ENCODE data around the gene CTXND1.
"Not testable (repeated sequence)": the region's sequence is repeated elsewhere in the genome, so short reads cannot be mapped to it uniquely, and the experiment has no call there.

Gene CTXND1

DNA sequence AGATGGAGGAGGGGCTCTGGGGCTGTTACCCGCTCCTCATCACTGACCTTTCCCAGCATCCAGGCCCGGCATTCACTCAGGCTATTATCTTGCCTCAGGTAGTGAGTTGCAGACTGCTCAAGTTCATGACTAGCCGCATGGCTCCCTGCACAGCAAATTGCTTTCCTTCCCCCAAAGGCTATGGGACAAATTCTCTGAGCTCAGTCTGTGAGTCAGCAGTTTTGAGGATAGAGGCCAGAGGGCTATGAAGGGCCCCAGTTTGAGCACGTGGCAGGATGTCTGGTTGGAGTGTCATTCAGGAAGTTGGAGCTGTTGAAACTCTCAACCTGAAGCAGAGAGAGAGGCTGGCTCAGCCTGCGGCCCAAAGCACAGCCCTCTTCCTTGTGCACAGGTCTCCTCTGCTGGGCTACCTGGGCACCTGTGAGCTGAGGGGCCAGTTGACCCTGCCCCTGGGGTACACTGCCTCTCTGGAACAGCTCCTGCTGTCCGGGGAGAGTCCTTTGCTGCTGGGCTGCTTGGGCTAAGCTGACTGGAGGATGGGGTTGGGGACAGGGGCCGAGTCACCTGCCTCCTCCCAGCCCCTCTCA is 91.3 kb downstream of the CTXND1 start:
- DNase-seq (ENCODE audit: low read depth, low spot score) = no peak

DNA sequence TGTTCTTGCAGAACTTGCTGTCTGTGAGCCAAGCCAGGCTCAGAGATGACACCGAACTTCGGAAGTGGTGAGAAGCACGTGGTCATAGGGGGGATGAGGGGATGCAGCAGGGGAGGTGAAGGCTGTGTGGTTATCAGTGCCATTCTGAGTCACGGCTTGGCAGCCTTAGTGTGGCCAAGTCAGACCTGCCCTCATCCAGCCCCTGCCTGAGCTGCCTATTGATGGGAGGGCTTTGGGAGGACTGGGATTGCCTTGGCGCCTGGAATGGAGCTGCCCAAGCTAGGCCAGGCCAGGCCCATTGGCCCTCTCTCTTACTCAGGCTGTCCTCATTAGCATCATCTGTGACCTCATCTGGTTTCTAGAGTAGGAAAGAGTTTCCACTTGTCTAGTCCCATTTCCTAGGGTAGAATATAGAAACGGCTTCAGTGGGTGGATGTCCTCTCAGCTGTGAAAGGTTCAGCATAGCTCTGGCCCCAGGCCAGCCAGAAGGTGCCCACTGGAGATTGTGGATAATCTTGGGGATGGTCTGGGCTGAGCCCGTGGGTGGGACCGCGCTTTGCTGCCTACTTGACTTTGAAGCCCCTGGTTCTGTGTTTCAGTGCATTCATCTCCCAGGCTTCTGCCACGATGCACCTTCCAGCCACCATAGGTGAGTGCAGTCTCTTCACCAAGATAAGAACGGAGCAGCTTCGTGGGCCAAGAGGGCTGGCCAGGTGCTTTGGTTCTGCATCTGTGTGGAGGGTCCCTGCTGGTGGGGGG is 92.0 kb downstream of the CTXND1 start:
- no peak for DNase-seq (ENCODE audit: low read depth, low spot score)

DNA sequence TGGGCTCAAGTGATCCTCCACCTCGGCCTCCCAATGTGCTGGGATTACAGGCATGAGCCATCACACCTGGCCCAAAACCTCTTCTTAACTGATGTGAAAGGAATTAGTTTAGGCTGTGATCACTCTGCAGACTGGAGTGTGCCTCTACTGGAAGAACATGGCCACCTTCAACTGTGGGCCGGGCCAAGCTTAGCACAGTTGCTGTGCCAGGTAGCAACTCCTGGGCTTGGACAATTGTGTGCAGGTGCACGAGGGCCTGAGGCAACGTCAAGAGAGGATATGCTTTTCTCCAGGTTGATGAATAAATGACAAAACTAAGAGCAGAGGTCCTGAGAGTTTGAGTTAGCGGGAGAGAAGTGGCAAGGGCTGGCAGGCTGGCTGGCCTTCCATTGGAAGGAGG is 92.7 kb downstream of the CTXND1 start:
- DNase-seq (ENCODE audit: low read depth, low spot score) = no peak

DNA sequence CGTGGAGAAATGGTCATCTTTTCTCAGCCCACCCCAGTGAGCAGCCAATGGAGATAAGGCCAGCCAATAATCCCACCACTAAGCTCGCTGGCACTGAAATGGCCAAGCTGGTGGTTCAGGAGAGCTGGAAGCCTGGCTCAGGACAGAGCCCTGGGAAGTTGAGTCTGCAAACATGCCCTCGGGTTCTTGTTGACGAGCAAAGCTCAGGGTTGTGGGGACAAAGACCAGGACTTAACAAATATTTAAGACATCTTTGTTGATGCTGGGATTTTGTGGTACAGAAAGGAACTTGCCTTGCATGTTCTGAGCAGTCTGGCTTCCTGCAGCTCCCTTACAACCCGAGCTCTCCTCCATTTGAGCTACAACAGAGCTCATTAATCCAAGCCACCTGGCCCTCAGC is 94.8 kb downstream of the CTXND1 start:
- DNase-seq (ENCODE audit: low read depth, low spot score) = no peak

DNA sequence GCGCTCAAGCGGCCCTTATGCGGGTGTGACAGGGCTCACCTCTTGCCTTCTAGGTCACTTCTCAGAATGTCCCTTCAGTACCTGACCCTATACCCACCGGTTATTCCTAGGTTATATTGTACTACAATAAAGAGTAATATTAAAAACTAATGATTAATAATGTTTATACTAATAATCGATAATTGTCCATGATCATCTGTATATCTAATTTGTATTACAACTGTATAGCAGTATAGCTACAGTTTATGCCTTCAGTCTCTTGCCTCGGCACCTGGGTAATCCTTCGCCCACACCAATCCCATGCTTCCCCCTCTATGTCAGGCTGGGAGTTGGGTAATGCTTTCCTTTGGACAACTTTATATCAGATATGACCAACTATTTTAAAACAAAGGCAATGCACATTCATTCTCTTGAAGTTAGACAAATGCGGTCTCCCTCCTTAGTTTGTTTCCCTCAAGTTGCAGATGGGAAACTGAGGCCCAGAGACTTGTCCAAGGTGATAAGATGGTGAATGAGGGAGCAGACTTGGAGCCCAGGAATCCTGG is 95.8 kb downstream of the CTXND1 start:
- DNase-seq (ENCODE audit: low read depth, low spot score) = no peak

DNA sequence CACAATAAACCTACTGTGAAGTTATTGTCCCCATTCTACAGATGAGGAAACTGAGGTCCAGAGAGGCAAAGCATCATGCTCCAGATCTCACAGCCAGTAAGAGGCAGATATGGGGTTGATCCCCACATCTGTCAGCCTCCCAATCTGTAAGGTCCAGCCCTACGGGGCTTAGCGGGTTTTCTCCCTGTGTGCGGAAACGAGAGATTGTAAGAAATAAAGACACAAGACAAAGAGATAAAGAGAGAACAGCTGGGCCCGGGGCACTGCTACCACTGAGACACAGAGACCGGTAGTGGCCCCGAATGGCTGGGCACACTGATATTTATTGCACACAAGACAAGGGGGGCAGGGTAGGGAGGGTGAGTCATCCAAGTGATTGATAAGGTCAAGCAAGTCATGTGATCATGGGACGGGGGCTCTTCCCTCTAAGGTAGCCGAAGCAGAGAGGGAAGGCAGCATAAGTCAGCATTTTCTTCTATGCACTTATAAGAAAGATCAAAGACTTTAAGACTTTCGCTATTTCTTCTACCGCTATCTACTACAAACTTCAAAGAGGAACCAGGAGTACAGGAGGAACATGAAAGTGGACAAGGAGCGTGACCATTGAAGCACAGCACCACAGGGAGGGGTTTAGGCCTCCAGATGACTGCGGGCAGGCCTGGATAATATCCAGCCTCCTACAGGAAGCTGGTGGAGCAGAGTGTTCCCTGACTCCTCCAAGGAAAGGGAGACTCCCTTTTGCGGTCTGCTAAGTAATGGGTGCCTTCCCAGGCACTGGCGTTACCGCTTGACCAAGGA is 96.4 kb downstream of the CTXND1 start:
- not testable (repeated sequence) for DNase-seq (ENCODE audit: low read depth, low spot score)

DNA sequence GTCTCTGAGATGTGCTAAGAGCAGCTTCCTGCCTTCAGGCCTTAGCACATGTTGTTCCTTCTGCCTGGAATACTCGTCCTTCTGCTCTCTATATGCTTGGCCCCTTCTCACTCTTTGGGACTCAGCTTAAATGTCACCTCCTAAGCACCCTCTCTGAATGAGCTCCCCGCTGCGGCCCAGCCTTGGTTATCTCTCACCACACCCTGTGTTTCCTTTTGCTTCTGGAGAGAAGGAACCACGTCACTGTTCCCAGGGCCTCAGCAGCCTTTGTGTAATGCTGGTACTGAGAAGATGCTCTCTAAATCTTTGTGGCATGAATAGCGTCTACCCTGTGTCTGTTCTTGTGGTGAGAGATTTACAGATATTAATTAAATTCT is 97.0 kb downstream of the CTXND1 start:
- no peak for DNase-seq (ENCODE audit: low read depth, low spot score)

DNA sequence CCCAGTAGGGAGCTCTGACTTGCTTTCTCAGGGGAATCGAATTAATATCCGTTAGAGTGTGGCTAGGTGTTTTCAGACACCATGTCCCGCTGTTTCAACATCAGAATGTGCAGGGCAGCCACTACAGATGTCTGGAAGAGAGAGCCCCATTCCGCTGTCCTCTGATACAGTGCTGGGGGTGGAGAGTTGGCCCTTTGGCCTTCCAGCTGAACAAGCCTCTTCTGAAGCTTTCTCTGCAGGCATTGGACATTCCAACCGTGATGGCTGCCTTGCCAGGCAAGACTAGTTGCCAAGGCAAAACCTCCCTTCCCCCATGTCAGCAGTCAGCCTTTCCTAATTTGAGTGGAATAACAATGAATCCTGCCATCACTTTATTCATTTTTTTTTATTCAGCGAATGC is 97.7 kb downstream of the CTXND1 start:
- no peak for DNase-seq (ENCODE audit: low read depth, low spot score)

DNA sequence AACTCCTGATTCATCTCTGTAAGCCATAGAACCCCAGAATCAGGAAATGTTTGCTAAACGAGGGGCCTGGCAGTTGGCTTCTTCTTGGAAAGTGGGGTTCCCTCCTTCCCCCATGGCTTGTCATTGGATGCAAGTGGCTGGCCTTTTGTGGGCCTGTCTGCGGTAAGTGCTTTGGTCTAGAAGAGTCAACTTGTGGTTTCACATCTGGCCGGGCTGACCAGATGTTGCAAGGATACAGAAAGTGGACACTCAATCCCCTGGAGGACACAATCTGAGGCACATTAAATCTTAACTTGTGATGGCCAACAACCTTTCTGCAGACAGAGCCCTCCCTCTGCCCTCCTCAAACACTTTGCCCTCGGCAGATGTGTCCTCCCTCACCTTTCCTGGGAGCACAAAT is 98.1 kb downstream of the CTXND1 start:
- DNase-seq (ENCODE audit: low read depth, low spot score) = no peak

DNA sequence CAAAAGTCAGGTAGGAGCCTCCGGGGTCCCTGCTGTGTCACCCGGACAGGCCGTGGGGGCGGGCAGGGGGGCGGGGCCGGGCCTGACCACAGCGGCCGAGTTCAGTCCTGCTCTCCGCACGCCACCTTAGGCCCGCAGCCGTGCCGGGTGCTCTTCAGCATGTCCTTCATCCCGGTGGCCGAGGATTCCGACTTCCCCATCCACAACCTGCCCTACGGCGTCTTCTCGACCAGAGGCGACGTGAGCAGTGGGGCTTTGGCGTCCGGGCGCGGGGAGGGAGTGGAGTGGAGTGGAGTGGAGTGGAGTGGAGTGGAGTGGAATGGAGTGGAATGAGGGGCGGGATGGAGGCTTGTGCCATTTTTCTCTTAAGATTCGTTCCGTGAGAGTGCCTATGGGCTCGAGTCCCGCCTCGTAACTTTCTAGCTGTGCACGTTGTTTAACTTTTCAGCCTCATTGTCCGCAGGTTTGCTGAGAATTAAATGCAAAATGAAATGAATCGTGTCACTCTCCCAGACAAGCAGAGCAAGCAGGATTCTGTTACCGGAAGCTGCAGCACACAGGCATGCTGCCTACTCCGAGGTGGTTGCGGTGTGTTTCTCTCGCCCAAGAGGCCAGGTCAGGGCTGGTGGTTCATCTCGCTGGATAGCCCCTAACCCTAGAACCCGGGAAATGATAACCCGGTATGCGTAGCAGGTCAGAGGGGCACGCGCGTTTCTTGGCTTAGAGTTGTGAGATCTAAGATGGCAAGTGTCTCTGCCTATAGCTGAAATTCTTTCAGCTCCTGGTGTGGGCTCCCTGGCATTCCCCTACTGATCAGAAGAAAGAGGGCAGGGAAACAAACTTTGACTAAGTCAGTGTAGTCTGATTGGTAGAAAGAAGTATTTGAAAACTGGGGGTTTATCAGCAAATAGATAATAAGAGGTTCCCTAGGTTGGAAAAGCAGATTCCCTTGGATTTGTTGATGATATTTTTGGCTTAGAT is 98.8 kb downstream of the CTXND1 start, which contains the start of gene FAH:
FAH (plus strand) TSS at position 104 of the 981 bp plus-strand sequence; CDS start at position 160, 56 bp downstream.
- no peak for DNase-seq (ENCODE audit: low read depth, low spot score)

DNA sequence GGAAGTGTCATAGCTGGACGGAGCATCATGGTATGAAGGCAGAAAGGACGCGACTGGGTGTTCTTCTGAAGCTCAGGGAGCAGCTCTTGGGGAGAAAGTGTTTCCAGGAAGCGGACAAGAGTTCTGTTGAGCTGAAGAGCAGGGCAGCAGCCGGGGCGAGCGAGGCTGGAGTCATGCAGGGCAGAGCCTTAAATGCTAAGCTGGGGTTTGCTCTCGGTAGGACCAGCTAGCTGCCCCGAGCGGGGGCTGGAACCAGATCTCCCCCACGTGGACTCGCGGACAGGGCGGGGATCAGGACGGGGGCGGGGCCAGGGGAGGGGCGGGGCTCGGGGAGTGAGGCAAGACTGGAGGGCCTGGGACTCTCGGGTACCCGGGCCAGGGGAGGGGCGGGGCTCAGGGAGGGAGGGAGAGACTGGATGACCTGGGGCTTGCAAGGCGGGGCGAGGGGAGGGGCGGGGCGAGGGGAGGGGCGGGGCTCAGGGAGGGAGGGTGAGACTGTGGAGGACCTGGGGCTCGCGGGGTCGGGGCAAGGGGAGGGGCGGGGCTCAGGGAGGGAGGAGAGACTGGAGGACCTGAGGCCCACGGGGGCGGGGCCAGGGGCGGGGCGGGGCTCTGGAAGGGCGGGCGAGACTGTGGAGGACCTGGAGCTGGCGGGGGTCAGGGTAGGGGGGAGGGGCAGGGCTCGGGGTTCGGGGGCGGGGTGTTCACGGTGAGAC is 99.7 kb downstream of the CTXND1 start:
- peak; percentile 93 for DNase-seq (ENCODE audit: low read depth, low spot score)

DNA sequence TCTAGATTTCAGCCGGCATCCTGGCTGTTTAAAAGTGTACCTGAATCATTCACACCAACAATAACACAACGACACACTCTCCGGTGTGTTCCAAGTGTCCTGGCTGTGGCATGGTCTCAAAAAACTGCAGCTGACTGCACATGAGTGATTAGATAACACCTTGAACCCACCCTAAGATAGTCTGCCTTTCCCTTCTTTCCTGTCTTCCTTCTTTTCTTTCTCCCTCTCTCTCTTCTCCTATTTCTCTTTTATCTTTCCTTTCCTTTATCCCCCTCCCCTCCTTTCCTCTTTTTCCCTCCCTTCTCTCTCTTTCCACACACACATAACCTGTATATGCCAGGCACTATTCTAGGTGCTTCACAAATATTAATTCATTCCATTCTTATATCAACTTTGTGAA is 100.4 kb downstream of the CTXND1 start:
- no peak for DNase-seq (ENCODE audit: low read depth, low spot score)

DNA sequence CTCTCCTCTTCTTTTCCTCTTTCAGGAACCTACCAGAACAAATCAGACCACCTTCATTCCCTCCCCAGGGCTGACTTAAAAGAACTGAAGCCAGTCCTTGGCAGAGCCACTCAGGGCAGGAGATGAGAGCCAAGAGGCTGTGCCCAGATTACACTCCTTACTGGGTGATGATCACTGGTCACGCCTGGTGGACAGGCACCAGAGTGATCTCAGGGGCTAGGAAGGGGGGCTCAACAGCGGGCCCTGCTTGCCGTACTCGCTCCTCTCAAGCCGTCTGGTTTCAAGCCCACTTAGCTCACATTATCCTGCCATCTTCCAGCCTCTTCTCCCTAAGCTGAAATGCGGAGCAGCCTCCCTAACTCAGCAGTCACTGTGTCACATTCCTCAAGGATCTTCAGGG is 100.9 kb downstream of the CTXND1 start:
- no peak for DNase-seq (ENCODE audit: low read depth, low spot score)

Data from activated naive CD8-positive, alpha-beta T cell treated with anti-CD3 and anti-CD28 coated beads, Interleukin-2, amount 50 U/mL, for 16 hours (primary cell).